Stimulated activated CD4-positive, alpha-beta T cell treated with anti-CD3 and anti-CD28 coated beads, Interleukin-1b, Interleukin-23, amount 100 ng/mL, for 24 hours (primary cell): Measurements from ENCODE around the gene HUNK.

Experiments used
- DNase-seq, 4 experiments: peaks; one replicate each; pipeline ENCODE4 v3.0.0-alpha.2; 2020; ENCODE audit warnings: low read depth in 4 of 4, low spot score in 1 of 4

HUNK gene

GRCh38 chr21:31948676-31949075 lies 75.9 kb downstream of the HUNK start:
- no peak for DNase-seq

GRCh38 chr21:31952828-31953227 lies 80.0 kb downstream of the HUNK start:
- no peak for DNase-seq

- no peak for DNase-seq
These were observed 84.8 kb downstream of the HUNK start for GRCh38 chr21:31957631-31958030.

GRCh38 chr21:31959881-31960280 lies 87.1 kb downstream of the HUNK start:
- DNase-seq = no peak

- DNase-seq = no peak
These were observed 88.2 kb downstream of the HUNK start for GRCh38 chr21:31961027-31961426.

GRCh38 chr21:31961704-31962103 lies 88.9 kb downstream of the HUNK start:
- no peak for DNase-seq

- no peak for DNase-seq
These were observed 91.9 kb downstream of the HUNK start for GRCh38 chr21:31964692-31965091.

GRCh38 chr21:31967334-31967733 lies 94.5 kb downstream of the HUNK start:
- no peak for DNase-seq

- no peak for DNase-seq
These were observed 99.8 kb downstream of the HUNK start for GRCh38 chr21:31972622-31973021.

GRCh38 chr21:31973402-31973944 lies 100.7 kb downstream of the HUNK start:
- DNase-seq = no peak

GRCh38 chr21:31974454-31974985 lies 101.7 kb downstream of the HUNK start:
- DNase-seq = no peak

GRCh38 chr21:31975491-31975890 lies 102.7 kb downstream of the HUNK start:
- no peak for DNase-seq

GRCh38 chr21:31977816-31978215 lies 105.0 kb downstream of the HUNK start:
- no peak for DNase-seq

- DNase-seq = no peak
These were observed 110.3 kb downstream of the HUNK start for GRCh38 chr21:31983120-31983519.

GRCh38 chr21:31983554-31983953 lies 110.7 kb downstream of the HUNK start:
- no peak for DNase-seq

GRCh38 chr21:31985398-31985797 lies 112.6 kb downstream of the HUNK start:
- no peak for DNase-seq

- DNase-seq = no peak
These were observed 113.4 kb downstream of the HUNK start for GRCh38 chr21:31986035-31986856.

- DNase-seq = no peak
These were observed 114.9 kb downstream of the HUNK start for GRCh38 chr21:31987696-31988095.

GRCh38 chr21:31988492-31989290 lies 115.9 kb downstream of the HUNK start:
- DNase-seq = no peak

- no peak for DNase-seq
These were observed 118.8 kb downstream of the HUNK start for GRCh38 chr21:31991356-31992331.

- no peak for DNase-seq
These were observed 119.6 kb downstream of the HUNK start for GRCh38 chr21:31992391-31992790.
